ENCODE results near the gene CACNA1A. TPM values are rescaled to one million over a fixed set of nuclear protein-coding genes. Genes with fewer than 3 reads are reported as not detected.

CACNA1A gene
- total RNA-seq (2014; rRNA removed; shearing (Covaris generic); ENCODE audit: low replicate concordance), result not detected in 2 replicates

DNA sequence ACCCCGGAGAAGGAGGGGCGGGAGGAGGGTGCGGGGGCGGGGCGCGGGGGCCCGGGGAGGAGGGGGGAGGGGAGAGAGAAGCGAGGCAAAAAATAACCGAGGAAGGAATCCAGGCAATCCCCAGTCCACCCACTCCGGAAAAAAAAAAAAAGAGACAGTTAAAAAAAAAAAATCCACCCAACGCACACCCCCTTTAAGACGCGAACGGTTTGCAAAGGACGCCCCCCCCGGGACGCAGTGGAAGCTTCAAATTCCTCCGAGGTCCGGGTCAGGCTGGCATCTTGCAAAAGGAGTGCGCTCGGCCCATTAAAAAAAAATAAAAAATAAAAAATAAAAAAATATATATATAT is at the start of gene CACNA1A:
Gene CACNA1A, minus strand, starts transcription at position 9 of the 350 bp plus-strand sequence. CDS start 255 bp downstream, outside the sequence.
- Histone ChIP-seq H3K4me2 (ENCODE audit: low read depth, low read length, poor library complexity, severe bottlenecking) (no peak within 1 kb of the TSS), H3K9me3 (ENCODE audit: low read length) (no peaks in the 10 kb centered on the region), H3K4me3 (ENCODE audit: low read length) (no peak within 1 kb of the TSS), H3K27me3 (ENCODE audit: low read length) (no peaks in the 10 kb centered on the region), H3K9me2 (replicated peaks; ENCODE audit: insufficient read depth, low read length) (no peaks in the 10 kb centered on the region), H4K20me1 (ENCODE audit: insufficient read depth, low read depth, low read length) (no peaks in the 10 kb centered on the region), H2AFZ (ENCODE audit: low read length) (no peak within 1 kb of the TSS), H3K9ac (ENCODE audit: low read length) (no peak within 1 kb of the TSS), H3K27ac (ENCODE audit: low read length) (no peak within 1 kb of the TSS), H3K36me3 (ENCODE audit: insufficient read depth, low read length) (no peaks in the 10 kb centered on the region), H3K4me1 (ENCODE audit: low read length) (no peaks in the 10 kb centered on the region), H3K79me2 (ENCODE audit: low read length) (no peaks in the 10 kb centered on the region)
- DNase-seq, result no peak

DNA sequence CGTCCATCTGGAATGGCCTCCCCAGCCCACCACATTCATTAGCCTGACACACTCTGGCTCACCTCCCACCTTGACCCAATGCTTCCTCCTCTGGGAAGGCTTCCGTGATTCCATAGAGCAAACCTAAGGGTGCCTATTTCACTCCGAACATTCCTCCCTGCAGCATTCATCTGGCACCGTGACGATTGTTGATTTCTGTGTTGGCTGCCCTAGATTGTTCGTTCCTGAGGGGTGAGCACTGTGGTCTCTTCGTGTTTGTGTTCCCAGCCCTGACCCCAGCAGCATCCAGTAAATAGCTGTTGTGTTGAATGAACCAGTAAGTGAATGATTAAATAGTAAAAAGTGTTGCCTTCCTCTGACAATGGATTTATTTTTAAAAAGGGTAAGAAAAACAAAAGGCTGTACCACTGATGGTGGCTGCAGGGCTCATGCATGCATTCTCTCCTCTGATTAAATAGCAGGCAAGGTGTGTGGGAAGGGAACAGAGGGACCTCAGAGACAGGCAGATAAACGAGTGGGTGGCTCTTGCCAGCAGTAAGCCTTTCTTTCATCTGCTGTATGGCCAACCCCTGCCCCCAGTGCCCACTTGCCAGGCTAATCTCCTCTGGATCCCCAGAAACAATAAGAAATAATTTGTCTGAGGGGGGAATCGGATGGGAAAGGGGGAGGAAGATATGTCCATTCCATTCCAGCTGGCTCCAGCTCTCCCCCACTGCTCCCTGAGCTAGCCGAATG is 48.4 kb upstream of the CACNA1A start:
- Histone ChIP-seq H3K79me2 (ENCODE audit: low read length) (no peaks in the 10 kb centered on the region), H3K4me3 (ENCODE audit: low read length) (no peak overlapping the region), H3K36me3 (ENCODE audit: insufficient read depth, low read length) (no peaks in the 10 kb centered on the region), H4K20me1 (ENCODE audit: insufficient read depth, low read depth, low read length) (no peaks in the 10 kb centered on the region), H3K4me2 (ENCODE audit: low read depth, low read length, poor library complexity, severe bottlenecking) (no peak overlapping the region), H3K27ac (ENCODE audit: low read length) (no peak overlapping the region), H3K9me3 (ENCODE audit: low read length) (no peaks in the 10 kb centered on the region), H2AFZ (ENCODE audit: low read length) (no peak overlapping the region), H3K9me2 (replicated peaks; ENCODE audit: insufficient read depth, low read length) (no peaks in the 10 kb centered on the region), H3K27me3 (ENCODE audit: low read length) (no peaks in the 10 kb centered on the region), H3K4me1 (ENCODE audit: low read length) (no peaks in the 10 kb centered on the region), H3K9ac (ENCODE audit: low read length) (no peak overlapping the region)
- DNase-seq, result no peak

DNA sequence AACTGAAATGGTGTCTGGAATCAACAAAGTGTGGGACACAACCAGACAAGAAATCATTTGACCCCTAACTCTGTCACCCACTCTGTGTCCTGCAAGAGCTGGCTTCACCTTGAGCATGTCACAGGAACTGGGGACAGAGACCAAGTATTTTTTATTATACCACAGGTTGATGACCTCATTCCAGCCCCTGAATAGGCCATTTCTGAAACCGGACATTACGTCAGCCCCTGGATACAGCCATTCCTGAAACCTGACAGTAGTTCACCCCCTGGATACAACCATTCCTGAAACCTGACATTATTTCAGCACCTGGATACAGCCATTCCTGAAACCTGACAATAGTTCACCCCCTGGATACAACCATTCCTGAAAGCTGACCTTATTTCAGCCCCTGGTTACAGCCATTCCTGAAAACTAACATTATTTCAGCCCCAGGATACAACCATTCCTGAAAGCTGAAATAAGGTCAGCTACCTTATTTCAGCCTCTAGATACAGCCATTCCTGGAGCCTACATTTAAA is 47.7 kb upstream of the CACNA1A start:
- Histone ChIP-seq H3K9me2 (replicated peaks; ENCODE audit: insufficient read depth, low read length) (no peaks in the 10 kb centered on the region), H3K36me3 (ENCODE audit: insufficient read depth, low read length) (no peaks in the 10 kb centered on the region), H3K4me3 (ENCODE audit: low read length) (no peak overlapping the region), H3K27ac (ENCODE audit: low read length) (no peak overlapping the region), H3K4me1 (ENCODE audit: low read length) (no peaks in the 10 kb centered on the region), H2AFZ (ENCODE audit: low read length) (no peak overlapping the region), H4K20me1 (ENCODE audit: insufficient read depth, low read depth, low read length) (no peaks in the 10 kb centered on the region), H3K9me3 (ENCODE audit: low read length) (no peaks in the 10 kb centered on the region), H3K9ac (ENCODE audit: low read length) (no peak overlapping the region), H3K4me2 (ENCODE audit: low read depth, low read length, poor library complexity, severe bottlenecking) (no peak overlapping the region), H3K79me2 (ENCODE audit: low read length) (no peaks in the 10 kb centered on the region), H3K27me3 (ENCODE audit: low read length) (no peaks in the 10 kb centered on the region)
- no peak for DNase-seq

- no peak overlapping the region for H2AFZ ChIP-seq (ENCODE audit: low read length)
- H3K4me1 ChIP-seq (ENCODE audit: low read length), result no peaks in the 10 kb centered on the region
Measured at GRCh38 chr19:13548131-13548530, 41.9 kb upstream of the CACNA1A start.

DNA sequence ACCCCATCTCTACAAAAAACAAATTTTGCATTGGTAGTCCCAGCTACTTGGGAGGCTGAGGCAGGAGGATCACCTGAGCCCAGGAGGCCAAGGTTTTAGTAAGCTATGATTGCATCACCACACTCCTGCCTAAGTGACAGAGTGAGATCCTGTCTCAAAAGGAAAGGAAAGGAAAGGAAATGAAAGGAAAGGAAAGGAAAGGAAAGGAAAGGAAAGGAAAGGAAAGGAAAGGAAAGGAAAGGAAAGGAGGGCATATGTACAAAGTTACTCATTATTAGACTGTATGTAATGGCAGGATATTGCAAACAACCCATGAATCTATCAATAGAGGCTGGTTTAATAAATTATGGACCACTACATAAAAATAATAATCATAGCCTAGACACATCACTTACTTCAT is 40.8 kb upstream of the CACNA1A start:
- Histone ChIP-seq H3K4me2 (ENCODE audit: low read depth, low read length, poor library complexity, severe bottlenecking) (no peak overlapping the region), H3K4me1 (ENCODE audit: low read length) (no peaks in the 10 kb centered on the region), H3K9me3 (ENCODE audit: low read length) (no peaks in the 10 kb centered on the region), H4K20me1 (ENCODE audit: insufficient read depth, low read depth, low read length) (no peaks in the 10 kb centered on the region), H2AFZ (ENCODE audit: low read length) (no peak overlapping the region), H3K36me3 (ENCODE audit: insufficient read depth, low read length) (no peaks in the 10 kb centered on the region), H3K27ac (ENCODE audit: low read length) (no peak overlapping the region), H3K79me2 (ENCODE audit: low read length) (no peaks in the 10 kb centered on the region), H3K9ac (ENCODE audit: low read length) (no peak overlapping the region), H3K27me3 (ENCODE audit: low read length) (no peaks in the 10 kb centered on the region), H3K4me3 (ENCODE audit: low read length) (no peak overlapping the region), H3K9me2 (replicated peaks; ENCODE audit: insufficient read depth, low read length) (no peaks in the 10 kb centered on the region)
- DNase-seq, result no peak

More at GRCh38 chr19:13548131-13548530, 41.9 kb upstream of the CACNA1A start:
- no peaks in the 10 kb centered on the region for H4K20me1 ChIP-seq (ENCODE audit: insufficient read depth, low read depth, low read length)
- DNase-seq, result no peak
- H3K9me3 ChIP-seq (ENCODE audit: low read length), result no peaks in the 10 kb centered on the region
- no peaks in the 10 kb centered on the region for H3K79me2 ChIP-seq (ENCODE audit: low read length)
- no peak overlapping the region for H3K4me3 ChIP-seq (ENCODE audit: low read length)
- no peaks in the 10 kb centered on the region for H3K9me2 ChIP-seq (replicated peaks; ENCODE audit: insufficient read depth, low read length)
- H3K27me3 ChIP-seq (ENCODE audit: low read length), result no peaks in the 10 kb centered on the region
- no peaks in the 10 kb centered on the region for H3K36me3 ChIP-seq (ENCODE audit: insufficient read depth, low read length)
- no peak overlapping the region for H3K4me2 ChIP-seq (ENCODE audit: low read depth, low read length, poor library complexity, severe bottlenecking)
- no peak overlapping the region for H3K9ac ChIP-seq (ENCODE audit: low read length)
- H3K27ac ChIP-seq (ENCODE audit: low read length), result no peak overlapping the region

DNA sequence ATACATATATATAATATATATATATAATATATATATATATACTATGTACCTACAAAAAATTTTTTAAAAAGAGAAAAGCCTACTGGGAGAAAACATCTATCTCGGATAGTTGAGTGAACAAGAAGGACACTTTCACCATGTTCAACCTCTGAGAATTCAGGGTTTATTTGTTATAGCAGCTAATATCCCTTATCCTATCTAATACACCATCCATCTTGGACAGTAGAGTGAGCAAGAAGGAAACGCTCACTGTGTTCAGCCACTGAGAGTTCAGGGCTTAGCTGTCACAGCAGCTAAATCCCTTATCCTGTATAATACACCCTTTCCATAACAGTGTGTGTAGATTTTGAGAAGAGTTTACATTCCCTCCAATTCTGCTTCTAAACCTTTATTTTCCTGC is 38.1 kb upstream of the CACNA1A start:
- Histone ChIP-seq H3K4me3 (ENCODE audit: low read length) (no peak overlapping the region), H3K4me2 (ENCODE audit: low read depth, low read length, poor library complexity, severe bottlenecking) (no peak overlapping the region), H3K9me3 (ENCODE audit: low read length) (no peaks in the 10 kb centered on the region), H3K27ac (ENCODE audit: low read length) (no peak overlapping the region), H3K27me3 (ENCODE audit: low read length) (no peaks in the 10 kb centered on the region), H3K79me2 (ENCODE audit: low read length) (no peaks in the 10 kb centered on the region), H3K9me2 (replicated peaks; ENCODE audit: insufficient read depth, low read length) (no peaks in the 10 kb centered on the region), H3K9ac (ENCODE audit: low read length) (no peak overlapping the region), H2AFZ (ENCODE audit: low read length) (no peak overlapping the region), H3K4me1 (ENCODE audit: low read length) (no peaks in the 10 kb centered on the region), H4K20me1 (ENCODE audit: insufficient read depth, low read depth, low read length) (no peaks in the 10 kb centered on the region), H3K36me3 (ENCODE audit: insufficient read depth, low read length) (no peaks in the 10 kb centered on the region)
- DNase-seq, result no peak

GRCh38 chr19:13541554-13541953 is 35.3 kb upstream of the CACNA1A start:
- H3K9me3 ChIP-seq (ENCODE audit: low read length), result no peaks in the 10 kb centered on the region
- no peaks in the 10 kb centered on the region for H3K36me3 ChIP-seq (ENCODE audit: insufficient read depth, low read length)
- H3K4me1 ChIP-seq (ENCODE audit: low read length), result no peaks in the 10 kb centered on the region
- no peak overlapping the region for H3K9ac ChIP-seq (ENCODE audit: low read length)
- no peak for DNase-seq
- H3K79me2 ChIP-seq (ENCODE audit: low read length), result no peaks in the 10 kb centered on the region
- H3K27me3 ChIP-seq (ENCODE audit: low read length), result no peaks in the 10 kb centered on the region
- H3K9me2 ChIP-seq (replicated peaks; ENCODE audit: insufficient read depth, low read length), result no peaks in the 10 kb centered on the region
- H2AFZ ChIP-seq (ENCODE audit: low read length), result no peak overlapping the region
- H4K20me1 ChIP-seq (ENCODE audit: insufficient read depth, low read depth, low read length), result no peaks in the 10 kb centered on the region
- H3K27ac ChIP-seq (ENCODE audit: low read length), result no peak overlapping the region
- H3K4me3 ChIP-seq (ENCODE audit: low read length), result no peak overlapping the region
- no peak overlapping the region for H3K4me2 ChIP-seq (ENCODE audit: low read depth, low read length, poor library complexity, severe bottlenecking)

GRCh38 chr19:13539332-13539731 is 33.1 kb upstream of the CACNA1A start:
- no peaks in the 10 kb centered on the region for H3K4me1 ChIP-seq (ENCODE audit: low read length)
- no peaks in the 10 kb centered on the region for H4K20me1 ChIP-seq (ENCODE audit: insufficient read depth, low read depth, low read length)
- no peaks in the 10 kb centered on the region for H3K9me2 ChIP-seq (replicated peaks; ENCODE audit: insufficient read depth, low read length)
- no peak overlapping the region for H3K4me3 ChIP-seq (ENCODE audit: low read length)
- H3K9ac ChIP-seq (ENCODE audit: low read length), result no peak overlapping the region
- no peaks in the 10 kb centered on the region for H3K27me3 ChIP-seq (ENCODE audit: low read length)
- no peak overlapping the region for H2AFZ ChIP-seq (ENCODE audit: low read length)
- no peaks in the 10 kb centered on the region for H3K9me3 ChIP-seq (ENCODE audit: low read length)
- no peak for DNase-seq
- no peak overlapping the region for H3K4me2 ChIP-seq (ENCODE audit: low read depth, low read length, poor library complexity, severe bottlenecking)
- no peak overlapping the region for H3K27ac ChIP-seq (ENCODE audit: low read length)
- H3K36me3 ChIP-seq (ENCODE audit: insufficient read depth, low read length), result no peaks in the 10 kb centered on the region
- no peaks in the 10 kb centered on the region for H3K79me2 ChIP-seq (ENCODE audit: low read length)
